Measurements from ENCODE around the gene CLRN1.
"Not testable (repeated sequence)": the region's sequence is repeated elsewhere in the genome, so short reads cannot be mapped to it uniquely, and the experiment has no call there.

The CLRN1 gene, protein sequence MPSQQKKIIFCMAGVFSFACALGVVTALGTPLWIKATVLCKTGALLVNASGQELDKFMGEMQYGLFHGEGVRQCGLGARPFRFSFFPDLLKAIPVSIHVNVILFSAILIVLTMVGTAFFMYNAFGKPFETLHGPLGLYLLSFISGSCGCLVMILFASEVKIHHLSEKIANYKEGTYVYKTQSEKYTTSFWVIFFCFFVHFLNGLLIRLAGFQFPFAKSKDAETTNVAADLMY

DNA sequence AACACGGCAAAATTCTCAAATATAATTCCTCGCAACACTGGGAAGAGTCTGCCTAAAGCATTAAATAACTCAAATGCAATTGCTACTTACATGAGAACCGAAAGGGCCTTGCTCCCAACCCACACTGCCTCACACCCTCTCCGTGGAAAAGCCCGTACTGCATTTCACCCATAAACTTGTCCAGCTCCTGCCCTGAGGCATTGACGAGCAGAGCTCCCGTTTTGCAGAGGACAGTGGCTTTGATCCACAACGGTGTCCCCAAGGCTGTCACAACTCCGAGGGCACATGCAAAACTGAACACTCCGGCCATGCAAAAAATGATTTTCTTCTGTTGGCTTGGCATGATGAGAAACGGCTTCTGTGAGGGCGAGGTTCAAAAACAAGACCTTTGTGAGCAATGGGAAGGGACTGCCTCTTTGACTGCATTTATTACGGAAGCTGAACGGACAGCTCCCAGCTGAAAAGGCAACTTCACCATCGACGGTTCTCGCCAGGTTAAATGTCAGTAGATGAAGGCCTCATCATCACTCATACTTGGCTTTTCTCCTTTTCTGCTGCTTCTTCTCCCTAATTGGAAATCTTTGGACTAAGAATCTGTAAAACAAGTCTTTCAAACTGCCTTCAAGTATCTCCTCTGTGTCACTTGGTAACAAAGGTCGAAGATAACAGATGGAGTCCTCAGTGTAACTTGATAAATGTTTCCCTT lies at the start of gene CLRN1:
TSS of gene CLRN1 (minus strand) at position 362 of the 706 bp plus-strand sequence. CDS start at position 343, 19 bp downstream.
- no peak for DNase-seq (ENCODE audit: low read depth in 2 of 2)

DNA sequence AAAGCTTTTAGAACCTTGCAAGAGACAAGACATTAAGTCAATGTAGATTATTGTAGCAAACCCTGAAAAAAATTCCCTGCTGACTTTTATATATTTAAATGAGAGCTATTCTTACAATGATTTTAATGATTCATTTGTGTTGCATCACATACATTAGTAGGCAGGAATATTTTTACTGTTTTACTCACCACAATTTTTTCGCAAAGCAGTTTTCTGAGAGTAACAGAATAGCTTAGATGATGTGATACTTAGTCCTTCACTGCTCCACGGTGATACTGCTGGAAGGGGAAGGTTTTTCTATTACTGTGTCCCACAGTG lies 43.9 kb upstream of the CLRN1 start:
- DNase-seq (ENCODE audit: low read depth in 2 of 2): no peak

DNA sequence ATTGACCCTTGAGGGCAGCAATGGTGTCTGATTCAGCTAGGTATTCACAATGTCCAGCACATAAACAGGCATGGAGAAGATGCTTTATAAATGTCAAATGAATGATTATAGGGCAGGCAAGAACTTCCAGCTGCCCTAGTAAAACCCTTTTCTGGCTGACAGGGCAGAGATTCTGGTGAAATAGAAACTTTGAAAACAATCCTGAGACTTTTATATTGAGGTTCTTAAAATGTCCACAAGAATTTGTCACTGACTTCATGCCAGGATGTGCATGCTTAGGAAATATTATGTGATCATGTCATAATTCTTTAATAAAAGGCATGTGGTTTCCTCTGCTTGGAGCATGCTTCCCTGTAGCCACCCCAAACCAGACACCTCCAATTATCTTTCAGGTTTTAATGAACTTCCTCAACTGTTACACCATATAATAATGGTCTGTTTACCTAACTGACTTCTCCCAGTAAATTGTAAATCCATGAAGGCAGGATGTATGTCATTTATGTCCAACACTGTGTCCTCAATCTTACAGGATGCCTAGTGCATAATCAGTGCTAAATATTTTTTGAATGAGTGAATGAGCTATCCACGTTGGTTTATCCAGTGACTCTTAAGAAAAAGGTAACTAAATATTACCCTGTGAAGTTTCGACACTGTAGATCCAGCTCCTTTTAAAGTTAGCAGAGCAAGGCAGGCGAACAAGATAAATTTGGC lies 43.4 kb upstream of the CLRN1 start:
- no peak for DNase-seq (ENCODE audit: low read depth in 2 of 2)

DNA sequence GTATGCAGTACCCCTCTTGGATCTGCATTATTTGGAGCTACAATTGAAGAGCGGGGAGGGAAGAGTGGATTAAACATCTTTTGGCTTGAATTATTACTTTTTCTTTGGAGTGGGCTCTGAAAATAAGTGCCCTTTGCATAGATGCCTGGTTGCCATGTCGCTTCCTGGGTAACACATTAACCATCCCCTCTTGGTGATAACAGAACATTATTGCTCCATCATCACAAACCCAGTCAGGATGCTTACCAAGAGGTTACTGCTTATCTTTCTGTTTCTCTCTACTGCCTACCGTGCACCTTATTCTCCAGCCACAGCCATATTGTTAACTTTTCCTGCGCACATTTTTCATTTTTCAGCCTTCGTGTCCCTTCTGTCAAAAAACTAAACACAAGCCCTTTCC lies 42.7 kb upstream of the CLRN1 start:
- DNase-seq (ENCODE audit: low read depth in 2 of 2): no peak

DNA sequence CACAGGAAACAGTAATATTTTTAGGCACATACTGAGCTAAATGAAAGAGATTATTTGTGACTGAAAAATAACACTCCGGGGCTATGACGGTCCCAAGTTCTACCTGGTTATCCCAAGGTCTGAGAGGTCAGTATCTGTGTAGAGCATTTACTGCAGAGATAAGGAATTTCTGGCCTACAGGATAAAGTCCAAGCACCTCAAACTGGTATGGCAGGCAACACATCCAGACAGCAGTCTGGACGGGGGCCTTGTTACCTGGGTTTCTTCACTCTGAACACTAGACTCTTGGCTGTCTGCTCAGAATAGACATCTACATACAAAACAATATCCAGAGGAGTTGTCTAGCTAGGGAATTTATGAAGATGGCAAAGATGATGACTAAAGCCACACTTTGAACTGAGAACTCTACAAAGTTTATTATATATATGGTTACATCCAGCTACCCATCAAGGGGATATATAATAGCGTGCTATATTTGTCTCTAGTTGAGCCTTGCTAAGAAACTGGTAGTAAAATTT lies 42.0 kb upstream of the CLRN1 start:
- no peak for DNase-seq (ENCODE audit: low read depth in 2 of 2)

DNA sequence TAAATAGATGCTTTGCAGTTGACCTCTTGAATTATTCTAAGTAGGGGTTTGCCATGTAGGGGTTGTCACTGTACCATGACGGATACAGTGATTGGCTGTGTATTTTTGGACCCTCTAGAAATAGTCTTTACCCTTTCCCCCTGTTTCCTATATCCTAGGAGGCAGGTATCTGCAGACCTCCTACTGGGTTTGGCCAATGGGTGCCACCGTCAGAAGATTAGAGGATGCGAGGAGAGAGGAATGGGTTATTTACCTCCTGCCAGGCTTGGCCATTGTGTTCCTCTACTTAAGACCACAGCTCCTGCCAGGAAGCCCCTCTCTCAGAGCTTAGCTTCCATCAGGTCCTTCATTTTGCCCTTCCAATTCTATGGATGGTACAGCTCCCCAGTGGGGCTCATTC lies 40.2 kb upstream of the CLRN1 start:
- no peak for DNase-seq (ENCODE audit: low read depth in 2 of 2)

DNA sequence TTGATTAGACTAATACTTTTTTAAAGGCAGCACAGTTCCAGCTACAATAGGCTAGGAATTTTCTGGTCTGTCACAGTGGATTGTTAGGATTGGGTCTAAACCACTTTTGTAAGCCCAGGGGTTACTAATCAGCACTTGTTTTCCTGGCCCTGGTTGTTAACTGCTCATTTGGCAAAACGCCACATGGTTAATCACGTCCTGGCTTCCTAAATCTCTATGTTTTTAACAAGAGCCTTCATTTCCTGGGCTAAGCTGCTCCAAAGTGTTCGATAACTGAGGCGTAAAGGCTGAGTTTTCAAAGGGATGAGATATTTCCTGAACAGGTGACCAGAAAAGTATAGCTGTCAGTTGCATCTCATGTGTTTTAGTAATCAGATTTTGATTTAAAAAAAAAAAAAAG lies 38.9 kb upstream of the CLRN1 start:
- no peak for DNase-seq (ENCODE audit: low read depth in 2 of 2)

DNA sequence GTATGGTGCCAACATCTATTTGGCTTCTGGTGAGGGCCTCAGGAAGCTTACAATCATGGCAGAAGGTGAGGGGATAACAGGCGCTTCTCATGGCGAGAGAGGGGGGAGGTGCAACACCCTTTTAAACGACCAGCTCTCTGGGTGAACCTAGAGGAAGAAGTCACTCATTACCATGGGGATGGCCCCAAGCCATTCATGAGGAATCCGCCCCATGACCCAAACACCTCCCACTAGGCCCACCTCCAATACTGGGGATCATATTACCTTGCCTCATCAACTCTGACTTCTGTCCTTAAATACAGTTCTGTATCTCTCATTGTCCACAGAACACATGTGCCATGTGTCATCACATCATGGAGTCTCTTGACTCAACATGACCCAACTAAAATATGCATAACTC lies 37.5 kb upstream of the CLRN1 start:
- no peak for DNase-seq (ENCODE audit: low read depth in 2 of 2)

DNA sequence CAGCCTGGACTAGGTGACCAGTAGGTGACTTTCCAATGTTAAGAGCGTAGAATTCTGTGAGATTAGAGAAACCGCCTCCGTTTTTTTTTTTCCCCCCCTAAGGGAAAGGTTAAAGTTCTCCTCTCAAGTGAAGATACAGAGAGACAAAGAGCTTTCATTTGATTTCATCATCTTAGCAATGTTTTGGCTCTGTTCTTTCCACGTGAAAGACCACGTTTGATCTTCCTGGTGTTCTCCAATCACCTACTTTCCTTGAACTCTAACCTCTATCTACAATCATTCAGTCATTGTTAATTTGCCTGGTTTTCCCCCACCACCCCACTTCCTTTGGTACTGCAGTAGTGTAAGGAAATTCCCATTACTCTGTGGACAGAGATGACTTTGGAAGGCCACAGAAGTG lies 36.9 kb upstream of the CLRN1 start:
- DNase-seq (ENCODE audit: low read depth in 2 of 2): no peak

DNA sequence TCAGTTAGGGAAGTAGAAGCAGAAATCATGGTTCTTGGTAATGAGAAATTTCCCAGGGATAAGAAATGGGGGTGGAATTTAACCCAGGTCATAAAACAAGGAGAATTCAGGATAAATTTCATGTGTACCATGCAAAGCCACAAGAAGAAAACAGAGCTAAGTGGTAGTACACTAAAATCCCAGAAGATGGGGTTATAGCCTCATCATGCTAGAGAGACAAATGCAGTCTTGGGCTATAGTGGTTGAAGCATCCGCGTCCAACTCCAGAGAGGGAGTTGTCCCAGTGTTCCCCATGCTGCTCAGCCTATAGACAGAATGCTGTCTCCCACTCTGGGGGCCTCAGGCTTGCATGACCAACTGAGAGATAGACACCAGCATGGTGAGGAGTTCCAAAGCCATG lies 36.2 kb upstream of the CLRN1 start:
- DNase-seq (ENCODE audit: low read depth in 2 of 2): no peak

DNA sequence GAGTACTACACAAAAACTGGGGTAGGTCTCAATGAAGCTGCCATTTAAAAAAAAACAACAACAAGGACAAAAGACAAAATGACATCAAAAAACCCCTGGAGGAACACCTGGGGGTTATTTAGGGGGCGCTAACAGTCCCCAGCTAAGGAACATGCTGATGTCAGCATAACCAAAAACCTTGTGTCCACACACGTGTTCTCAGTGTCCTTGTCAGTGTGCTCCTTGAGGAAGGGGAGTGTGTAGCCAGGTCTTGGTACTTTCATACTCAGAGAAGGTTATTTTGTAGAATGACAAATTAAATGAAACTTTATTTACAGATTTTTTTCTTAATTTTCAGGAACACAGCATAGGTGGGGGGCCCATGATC lies 31.2 kb upstream of the CLRN1 start:
- no peak for DNase-seq (ENCODE audit: low read depth in 2 of 2)

DNA sequence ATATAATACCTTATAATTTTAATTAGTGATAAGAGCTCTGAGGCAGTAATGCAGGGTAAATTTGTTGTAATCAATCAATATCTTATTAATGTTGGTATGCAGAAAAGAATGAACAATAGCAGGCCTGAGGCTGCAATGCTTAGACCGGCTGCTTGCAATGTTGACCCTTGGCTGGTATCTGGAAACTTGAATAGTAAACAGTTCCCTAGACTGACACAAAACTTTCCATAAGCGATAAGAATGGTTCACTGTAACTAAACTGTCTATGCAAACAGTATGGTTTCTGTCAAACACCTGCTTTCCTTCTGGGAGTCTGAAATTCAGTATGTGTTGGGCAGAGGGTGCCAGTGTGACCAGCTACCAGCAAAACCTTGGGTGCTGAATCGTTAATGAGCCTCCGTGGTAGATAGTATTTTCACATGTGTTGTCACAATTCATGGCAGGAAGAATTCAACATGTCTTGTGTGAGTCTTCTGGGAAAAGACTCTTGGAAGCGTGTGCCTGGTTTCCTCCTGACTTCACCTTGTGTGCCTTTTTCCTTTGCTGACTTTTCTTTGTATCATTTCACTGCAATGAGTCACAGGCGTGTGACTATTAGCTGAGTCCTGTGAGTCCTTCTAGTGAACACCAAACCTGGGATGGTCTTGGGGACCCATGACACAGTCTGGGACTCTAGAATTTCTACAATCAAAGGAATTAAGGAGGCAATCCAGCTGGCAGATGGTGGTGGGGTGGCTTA lies 30.7 kb upstream of the CLRN1 start:
- no peak for DNase-seq (ENCODE audit: low read depth in 2 of 2)

DNA sequence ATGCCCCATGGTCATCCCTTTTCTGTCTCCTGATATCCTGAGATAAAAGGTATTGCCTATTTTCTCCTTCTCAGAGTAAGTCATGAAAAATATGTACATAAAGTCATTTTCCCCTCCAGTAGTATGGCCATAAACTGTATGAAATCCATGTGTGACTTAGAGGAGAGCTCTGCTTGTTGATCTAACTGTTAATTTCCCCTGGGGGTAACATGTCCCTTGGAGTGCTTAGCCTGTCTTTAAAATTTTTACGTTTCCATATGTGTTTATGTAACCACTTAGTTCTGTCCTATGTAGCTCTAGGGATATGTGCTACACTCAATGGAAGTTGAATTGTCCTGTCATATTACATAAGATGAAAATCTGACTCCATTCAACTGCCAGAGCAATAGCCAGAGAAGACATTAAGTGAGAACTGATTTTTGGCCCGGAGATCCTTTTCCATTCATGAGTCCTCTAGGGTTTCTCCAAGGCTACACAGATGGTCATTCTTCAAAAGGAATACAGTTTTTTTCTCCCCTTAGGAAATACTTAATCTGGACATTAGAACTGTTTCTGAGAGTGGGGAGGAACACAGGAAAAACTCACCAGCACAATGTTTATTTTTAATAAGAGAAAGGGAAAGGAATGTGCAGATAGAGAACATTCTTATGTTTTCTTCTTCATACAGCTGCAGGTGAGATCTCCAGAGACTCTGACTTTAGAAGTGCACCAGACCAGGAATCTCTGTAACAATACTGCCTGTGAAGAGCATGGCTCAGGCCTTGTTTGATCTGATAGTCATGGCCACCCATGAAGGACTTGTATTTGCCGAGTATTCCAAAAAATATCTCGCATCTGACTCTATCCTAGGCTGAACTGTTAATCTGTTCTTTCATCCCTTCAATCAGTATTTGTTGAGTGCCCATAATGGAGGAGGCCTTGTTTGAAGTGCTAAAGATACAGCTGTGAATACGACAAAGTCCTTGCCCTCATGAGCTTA lies 29.8 kb upstream of the CLRN1 start:
- DNase-seq (ENCODE audit: low read depth in 2 of 2): no peak

DNA sequence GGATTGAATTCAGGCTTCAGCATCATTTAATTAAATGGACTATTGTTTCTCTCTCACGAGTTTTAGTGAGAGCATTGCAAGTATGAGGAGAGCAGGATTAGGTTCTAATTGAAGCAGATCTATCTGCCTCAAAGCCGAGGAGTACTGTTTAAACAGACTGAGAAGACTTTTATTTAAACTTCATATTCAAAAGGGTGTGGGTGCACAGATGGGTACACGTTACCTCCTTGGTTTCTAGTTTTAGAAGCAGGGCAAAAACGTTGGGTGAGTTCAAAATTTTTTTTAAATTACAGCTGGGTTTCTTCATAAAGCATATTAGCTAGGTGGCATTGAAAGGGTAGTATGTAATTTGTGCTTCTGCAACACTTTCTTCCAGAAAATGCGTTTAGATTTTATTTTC lies 26.5 kb upstream of the CLRN1 start:
- DNase-seq (ENCODE audit: low read depth in 2 of 2): no peak

DNA sequence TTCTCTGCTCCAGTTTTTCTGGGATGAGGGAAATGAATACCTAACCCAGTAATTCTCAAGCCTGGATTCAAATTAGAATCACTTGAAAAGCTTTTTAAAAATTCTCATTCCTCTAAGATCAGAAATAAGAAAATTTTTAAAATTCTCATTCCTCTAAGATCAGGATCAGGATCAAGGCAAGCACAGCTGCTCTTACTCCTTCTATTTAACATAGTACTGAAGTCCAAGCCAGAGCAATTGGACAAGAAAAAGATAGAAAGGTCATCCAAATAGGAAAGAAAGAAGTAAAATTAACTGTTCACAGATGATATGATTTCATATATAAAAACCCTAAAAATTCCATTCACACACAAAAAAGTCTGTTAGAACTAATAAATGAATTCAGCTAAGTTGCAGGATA lies 24.2 kb upstream of the CLRN1 start:
- no peak for DNase-seq (ENCODE audit: low read depth in 2 of 2)

DNA sequence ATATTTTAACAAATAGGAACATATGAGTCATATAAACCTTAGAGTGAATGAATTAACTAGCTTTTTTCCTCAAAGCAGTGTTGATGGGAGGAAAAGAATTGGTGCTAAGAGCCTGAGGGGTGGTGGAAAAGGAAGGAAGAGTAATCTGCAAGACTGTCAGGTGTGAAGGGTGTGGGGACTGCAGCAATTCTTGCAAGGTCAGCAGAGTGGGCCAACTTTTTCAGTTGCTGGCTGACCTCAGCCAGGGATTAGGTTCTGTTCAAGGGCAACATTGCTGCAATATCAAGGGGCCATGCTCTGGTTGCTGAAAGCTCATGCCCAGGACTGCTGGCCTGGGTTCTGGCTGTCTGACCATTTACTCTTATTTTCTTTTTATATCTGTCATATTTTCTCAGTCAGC lies 23.0 kb upstream of the CLRN1 start:
- DNase-seq (ENCODE audit: low read depth in 2 of 2): no peak

DNA sequence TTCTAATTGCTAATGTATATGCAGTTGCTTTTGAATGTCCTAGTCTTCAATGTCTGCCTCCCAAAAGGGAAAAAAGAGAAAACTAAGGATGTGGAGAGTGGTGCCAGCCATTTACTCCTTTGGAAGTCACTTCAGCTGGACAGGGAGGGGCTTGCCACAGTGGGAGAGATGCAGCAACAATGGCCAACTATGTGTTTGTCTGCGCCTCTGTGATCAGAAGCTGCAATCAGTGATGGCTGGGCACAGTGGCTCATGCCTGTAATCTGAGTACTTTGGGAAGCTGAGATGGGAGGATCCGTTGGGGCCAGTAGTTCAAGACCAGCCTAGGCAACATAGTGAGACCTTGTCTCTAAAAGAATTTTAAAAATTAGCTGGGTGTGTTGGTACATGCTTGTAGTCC lies 16.7 kb upstream of the CLRN1 start:
- no peak for DNase-seq (ENCODE audit: low read depth in 2 of 2)

DNA sequence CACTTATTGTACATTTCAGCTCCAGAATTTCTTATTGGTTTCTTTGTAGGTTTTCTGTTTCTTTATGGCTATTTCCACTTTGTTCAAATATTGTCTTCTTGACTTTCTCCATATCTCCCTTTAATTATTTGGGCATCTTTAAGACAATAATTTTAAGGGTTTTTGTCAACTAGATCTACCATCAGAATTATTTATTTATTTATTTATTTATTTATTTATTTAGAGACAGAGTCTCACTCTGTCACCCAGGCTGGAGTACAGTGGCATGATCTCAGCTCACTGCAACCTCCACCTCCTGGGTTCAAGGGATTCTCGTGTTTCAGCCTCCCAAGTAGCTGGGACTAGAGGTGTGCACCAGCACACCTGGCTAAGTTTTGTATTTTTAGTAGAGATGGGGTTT lies 15.9 kb upstream of the CLRN1 start:
- DNase-seq (ENCODE audit: low read depth in 2 of 2): not testable (repeated sequence)

DNA sequence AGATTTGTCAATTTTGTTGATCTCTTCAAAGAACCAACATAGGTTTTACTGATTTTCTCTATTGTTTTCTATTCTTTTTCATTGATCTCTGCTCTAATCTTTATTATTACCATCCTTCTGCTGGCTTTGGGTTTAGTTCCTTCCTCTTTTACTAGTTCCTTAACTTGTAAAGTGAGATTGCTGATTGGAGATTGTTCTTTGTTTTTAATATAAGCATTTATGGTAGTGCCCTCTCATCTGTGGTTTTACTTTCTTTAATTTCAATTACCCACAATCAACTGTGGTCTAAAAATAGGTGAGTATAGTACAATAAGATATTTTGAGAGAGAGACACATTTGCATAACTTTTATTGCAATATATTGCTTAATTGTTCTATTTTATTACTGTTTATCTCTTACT lies 13.2 kb upstream of the CLRN1 start:
- no peak for DNase-seq (ENCODE audit: low read depth in 2 of 2)

DNA sequence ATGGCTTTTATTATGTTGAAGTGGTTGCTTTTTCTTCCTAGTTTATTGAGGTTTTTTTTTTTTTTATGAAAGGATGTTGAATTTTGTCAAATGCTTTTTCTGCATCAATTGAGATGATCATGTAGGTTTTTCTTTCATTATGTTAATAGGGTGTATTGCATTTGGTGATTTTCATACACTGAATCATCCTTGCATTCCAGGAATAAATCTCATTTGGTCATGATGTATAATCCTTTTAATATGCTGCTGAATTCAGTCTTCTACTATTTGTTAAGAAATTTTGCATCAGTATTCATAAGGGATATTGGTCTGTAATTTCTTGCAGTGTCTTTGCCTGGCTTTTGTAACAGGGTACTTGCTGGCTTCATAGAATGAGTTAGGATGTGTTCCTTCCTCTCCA lies 11.5 kb upstream of the CLRN1 start:
- no peak for DNase-seq (ENCODE audit: low read depth in 2 of 2)

DNA sequence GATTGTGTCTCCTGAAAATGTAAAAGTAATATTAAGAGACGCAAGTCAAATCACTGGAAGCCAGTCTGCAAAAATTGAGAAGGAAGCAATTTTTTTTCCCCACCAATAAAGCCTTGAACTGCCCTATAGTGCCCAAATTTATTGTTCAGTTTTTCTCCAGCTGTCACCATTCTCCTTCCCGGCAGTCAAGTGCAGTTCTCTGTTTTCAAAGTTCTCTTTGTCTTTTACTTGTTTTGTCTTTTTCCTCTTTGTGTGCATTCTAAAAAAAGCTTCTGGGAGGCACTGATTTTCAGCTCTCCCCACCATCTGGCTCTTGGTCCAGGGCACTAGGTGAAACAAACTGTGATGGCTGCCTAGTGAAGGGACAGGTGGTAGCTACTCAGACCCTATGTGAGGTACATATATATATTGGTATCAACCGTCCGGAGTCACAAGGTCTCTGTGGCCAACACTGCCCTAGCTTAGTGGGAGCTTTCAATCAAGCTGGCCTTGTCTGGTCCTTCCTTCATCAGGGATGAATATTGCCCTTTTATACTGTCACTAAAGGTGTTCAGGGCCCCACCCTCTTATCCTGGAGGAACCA lies 6.1 kb upstream of the CLRN1 start:
- DNase-seq (ENCODE audit: low read depth in 2 of 2): no peak

All from stimulated activated CD8-positive, alpha-beta memory T cell treated with anti-CD3 and anti-CD28 coated beads, Interleukin-7, amount 100 ng/mL, for 4 hours (primary cell).